GM23248 (cell line): Measurements from ENCODE around the gene SLU7.

Source experiments
- EZH2 ChIP-seq: fragments of 200-600 bp; sonication (generic); IDR thresholded peaks from 2 replicates; pipeline ENCODE4 v1.6.1; 2018; ENCODE audit warnings: antibody characterized with exemption, mild to moderate bottlenecking; ENCODE audit not compliant: insufficient read depth, poor library complexity, severe bottlenecking
- EZH2phosphoT487 ChIP-seq: fragments of 200-600 bp; sonication (generic); IDR thresholded peaks from 2 replicates; pipeline ENCODE4 v1.6.1; 2018; ENCODE audit warnings: antibody characterized with exemption, moderate library complexity, mild to moderate bottlenecking, low read depth; ENCODE audit not compliant: insufficient read depth

- TF ChIP-seq EZH2phosphoT487: no peak
- no peak for TF ChIP-seq EZH2
Measured at GRCh38 chr5:160427607-160428006, 8.7 kb upstream of the SLU7 start.
